H9 (cell line): ENCODE data around the gene IPPK. TPM values are rescaled to one million over a fixed set of nuclear protein-coding genes. Genes with fewer than 3 reads are reported as not detected.

Source experiments
- DNase-seq: peaks from one replicate; pipeline ENCODE4 v3.0.0-alpha.2; 2017
- H2AFZ ChIP-seq: one replicate; pipeline ENCODE4 v1.6.1; 2013; ENCODE audit warnings: mild to moderate bottlenecking, low read length, control low read depth, moderate library complexity
- H2AK5ac ChIP-seq: 2 replicates; pipeline ENCODE4 v1.6.1; 2013; ENCODE audit warnings: low read length, control low read depth, mixed read lengths; ENCODE audit not compliant: insufficient read length
- H2BK120ac ChIP-seq: one replicate; pipeline ENCODE4 v1.6.1; 2013; ENCODE audit warnings: low read depth, mild to moderate bottlenecking, low read length, control low read depth, inconsistent platforms; ENCODE audit not compliant: poor library complexity, severe bottlenecking
- H2BK12ac ChIP-seq: 2 replicates; pipeline ENCODE4 v1.6.1; 2013; ENCODE audit warnings: low read length, control low read depth, mixed read lengths, low read depth; ENCODE audit not compliant: insufficient read length
- H2BK15ac ChIP-seq: 2 replicates; pipeline ENCODE4 v1.6.1; 2013; ENCODE audit warnings: low read depth, low read length, control low read depth
- H2BK20ac ChIP-seq: one replicate; pipeline ENCODE4 v1.6.1; 2013; ENCODE audit warnings: low read depth, mild to moderate bottlenecking, low read length, control low read depth, inconsistent platforms; ENCODE audit not compliant: poor library complexity, severe bottlenecking
- H2BK5ac ChIP-seq: 2 replicates; pipeline ENCODE4 v1.6.1; 2013; ENCODE audit warnings: low read length, control low read depth, mixed read lengths; ENCODE audit not compliant: insufficient read length
- H3K14ac ChIP-seq: 2 replicates; pipeline ENCODE4 v1.6.1; 2013; ENCODE audit warnings: low read length, control low read depth; ENCODE audit not compliant: insufficient read depth
- H3K18ac ChIP-seq: 2 replicates; pipeline ENCODE4 v1.6.1; 2013; ENCODE audit warnings: low read depth, mild to moderate bottlenecking, mixed read lengths, low read length, control low read depth; ENCODE audit not compliant: insufficient read length
- H3K23ac ChIP-seq: 2 replicates; pipeline ENCODE4 v1.6.1; 2013; ENCODE audit warnings: low read length, control low read depth, mixed read lengths, low read depth; ENCODE audit not compliant: insufficient read length
- H3K23me2 ChIP-seq: 2 replicates; pipeline ENCODE4 v1.6.1; 2013; ENCODE audit warnings: low read depth, mild to moderate bottlenecking, mixed read lengths, low read length, control low read depth; ENCODE audit not compliant: insufficient read length, poor library complexity, severe bottlenecking
- H3K27ac ChIP-seq: 2 replicates; pipeline ENCODE4 v1.5.1; 2013; ENCODE audit warnings: low read length, control low read depth, mixed read lengths, low read depth; ENCODE audit not compliant: insufficient read length
- H3K27me3 ChIP-seq: 2 replicates; pipeline ENCODE4 v1.6.1; 2013; ENCODE audit warnings: low read length, control low read depth, inconsistent platforms; ENCODE audit not compliant: insufficient read depth
- H3K4ac ChIP-seq: 2 replicates; pipeline ENCODE4 v1.6.1; 2013; ENCODE audit warnings: low read depth, mild to moderate bottlenecking, control low read depth, inconsistent platforms, low read length, moderate library complexity
- H3K4me1 ChIP-seq: 2 replicates; pipeline ENCODE4 v1.6.1; 2013; ENCODE audit warnings: low read length, control low read depth, inconsistent platforms; ENCODE audit not compliant: insufficient read depth
- H3K4me2 ChIP-seq: 2 replicates; pipeline ENCODE4 v1.6.1; 2013; ENCODE audit warnings: low read length, control low read depth, mixed read lengths; ENCODE audit not compliant: insufficient read length, insufficient read depth
- H3K56ac ChIP-seq: 2 replicates; pipeline ENCODE4 v1.6.1; 2013; ENCODE audit warnings: low read depth, mild to moderate bottlenecking, mixed read lengths, low read length, control low read depth; ENCODE audit not compliant: insufficient read length
- H3K79me1 ChIP-seq: 2 replicates; pipeline ENCODE4 v1.6.1; 2013; ENCODE audit warnings: low read depth, mild to moderate bottlenecking, moderate library complexity, low read length, control low read depth, inconsistent platforms; ENCODE audit not compliant: insufficient read depth, poor library complexity, severe bottlenecking
- H3K79me2 ChIP-seq: 2 replicates; pipeline ENCODE4 v1.6.1; 2013; ENCODE audit warnings: low read length, control low read depth, inconsistent platforms; ENCODE audit not compliant: insufficient read depth
- H3K9ac ChIP-seq: 2 replicates; pipeline ENCODE4 v1.6.1; 2013; ENCODE audit warnings: low read length, control low read depth, mixed read lengths; ENCODE audit not compliant: insufficient read length; ENCODE audit errors: extremely low read depth
- H3K9me3 ChIP-seq: one replicate; pipeline ENCODE4 v1.6.1; 2013; ENCODE audit warnings: low read depth, low read length, inconsistent platforms; ENCODE audit not compliant: control insufficient read depth
- H3T11ph ChIP-seq: one replicate; pipeline ENCODE4 v1.6.1; 2013; ENCODE audit warnings: mild to moderate bottlenecking, low read length, control low read depth, inconsistent platforms
- H4K20me1 ChIP-seq: one replicate; pipeline ENCODE4 v1.6.1; 2013; ENCODE audit not compliant: control insufficient read depth, insufficient read length, insufficient read depth
- H4K5ac ChIP-seq: 2 replicates; pipeline ENCODE4 v1.6.1; 2013; ENCODE audit warnings: low read depth, mild to moderate bottlenecking, mixed read lengths, low read length, control low read depth; ENCODE audit not compliant: insufficient read length
- H4K8ac ChIP-seq: replicated peaks from 2 replicates; pipeline ENCODE4 v1.6.1; 2013; ENCODE audit warnings: low read length, control low read depth, mixed read lengths, low read depth; ENCODE audit not compliant: insufficient read length
- H4K91ac ChIP-seq: 2 replicates; pipeline ENCODE4 v1.6.1; 2013; ENCODE audit warnings: low read depth, mild to moderate bottlenecking, moderate library complexity, mixed read lengths, low read length, control low read depth; ENCODE audit not compliant: insufficient read length
- H3K27ac Mint-ChIP-seq, 3 experiments: 2 replicates in 2 of 3; 3 replicates in 1 of 3; pipeline ENCODE4 v1.8.0; 2020 to 2021; ENCODE audit warnings: mixed read lengths in 3 of 3, mild to moderate bottlenecking in 1 of 3, moderate library complexity in 1 of 3
- H3K27me3 Mint-ChIP-seq: 2 replicates; pipeline ENCODE4 v1.8.0; 2021; ENCODE audit warnings: low read depth, mild to moderate bottlenecking, moderate library complexity, mixed read lengths
- H3K36me3 Mint-ChIP-seq, 3 experiments: 2 replicates in 2 of 3; 3 replicates in 1 of 3; pipeline ENCODE4 v1.8.0; 2020 to 2021; ENCODE audit warnings: low read depth in 3 of 3, mixed read lengths in 3 of 3; ENCODE audit not compliant: insufficient read depth in 1 of 3
- H3K4me1 Mint-ChIP-seq, 2 experiments: 2 replicates each; pipeline ENCODE4 v1.8.0; 2020; ENCODE audit warnings: mixed read lengths in 2 of 2
- H3K4me3 Mint-ChIP-seq, 2 experiments: 2 replicates in 1 of 2; 3 replicates in 1 of 2; pipeline ENCODE4 v1.8.0; 2020 to 2021; ENCODE audit warnings: mild to moderate bottlenecking in 2 of 2, mixed read lengths in 2 of 2, moderate library complexity in 1 of 2
- H3K9me3 Mint-ChIP-seq, 2 experiments: 2 replicates in 1 of 2; 3 replicates in 1 of 2; pipeline ENCODE4 v1.8.0; 2020; ENCODE audit warnings: mild to moderate bottlenecking in 2 of 2, mixed read lengths in 2 of 2, moderate library complexity in 1 of 2
- CTCF ChIP-seq: fragments of 200-600 bp; sonication (generic); conservative IDR thresholded peaks from 3 replicates; pipeline ENCODE4 v1.8.0; 2021; ENCODE audit warnings: antibody characterized with exemption, mild to moderate bottlenecking
- WGBS: extraction: QIAGEN DNeasy Blood & Tissue Kit; methylation state at CpG from one replicate; pipeline ENCODE4 v1.1.7; 2013; ENCODE audit warnings: missing lambda C conversion rate, low lambda C conversion rate, mixed read lengths; ENCODE audit not compliant: insufficient read length; ENCODE audit errors: extremely low coverage; 5-methylcytosine and 5-hydroxymethylcytosine counted together
- total RNA-seq: library from RNA; stranded (reverse); gene quantifications from 2 replicates; pipeline ENCODE4 v1.2.1, GENCODE V29; 2021

Gene IPPK
- total RNA-seq, 1 experiment from 2014 or later, result 10.7 TPM

- no peak for TF ChIP-seq CTCF
- Histone ChIP-seq H2BK5ac (no peak overlapping the region), H3K4me1 (peaks cover 7% of the 10 kb centered on the region; the same call in 1 of the 2 replicates), H3K4me2 (no peak overlapping the region), H3T11ph (no peak overlapping the region), H3K23me2 (no peaks in the 10 kb centered on the region), H3K79me2 (peaks cover 8% of the 10 kb centered on the region; the same call in 1 of the 2 replicates), H3K9ac (no peak overlapping the region), H3K79me1 (peaks cover 14% of the 10 kb centered on the region), H4K5ac (no peak overlapping the region), H3K4ac (no peak overlapping the region), H4K20me1 (no peaks in the 10 kb centered on the region), H3K27me3 (no peaks in the 10 kb centered on the region), H2BK12ac (no peak overlapping the region), H3K18ac (no peak overlapping the region), H2AFZ (no peak overlapping the region), H3K23ac (no peak overlapping the region), H2AK5ac (no peak overlapping the region), H3K9me3 (no peaks in the 10 kb centered on the region), H4K91ac (no peak overlapping the region), H3K27ac (no peak overlapping the region), H4K8ac (no peak overlapping the region), H2BK120ac (no peak overlapping the region), H3K56ac (no peak overlapping the region), H2BK20ac (no peak overlapping the region), H2BK15ac (no peak overlapping the region), H3K14ac (no peak overlapping the region)
- DNase-seq, result no peak
- no peaks in the 10 kb centered on the region for H3K9me3 Mint-ChIP-seq
- peak overlapping the region in 2 of 3 experiments; percentile 74 to 88; a peak in 1 of 7 replicates for H3K27ac Mint-ChIP-seq
- peaks cover 0 to 9% (median 0%) of the 10 kb centered on the region in 3 experiments; a peak in 4 of 7 replicates for H3K36me3 Mint-ChIP-seq
- WGBS, result no CpG with 5 or more reads among the region's 4 CpGs
- no peak overlapping the region for H3K4me3 Mint-ChIP-seq
- peaks cover 21 to 26% of the 10 kb centered on the region in 2 experiments for H3K4me1 Mint-ChIP-seq
- H3K27me3 Mint-ChIP-seq, result no peaks in the 10 kb centered on the region
Observed at GRCh38 chr9:92661743-92662142, 8.2 kb downstream of the IPPK start.
